ENCODE results near the gene JPT1.
A peak's percentile ranks its signal among the peaks of the same experiment; 100 is the strongest.

JPT1 gene

GRCh38 chr17:75099881-75100595 lies 54.3 kb downstream of the JPT1 start:
- no peak for DNase-seq

GRCh38 chr17:75098861-75099260 lies 55.5 kb downstream of the JPT1 start:
- no peak for DNase-seq

- DNase-seq = no peak
These were observed 56.4 kb downstream of the JPT1 start for GRCh38 chr17:75097865-75098264.

GRCh38 chr17:75096082-75096625 lies 58.2 kb downstream of the JPT1 start:
- DNase-seq = no peak

GRCh38 chr17:75094871-75095399 lies 59.4 kb downstream of the JPT1 start:
- no peak for DNase-seq

GRCh38 chr17:75093548-75094158 lies 60.7 kb downstream of the JPT1 start:
- no peak for DNase-seq

GRCh38 chr17:75091855-75092327 lies 62.4 kb downstream of the JPT1 start:
- no peak for DNase-seq

GRCh38 chr17:75090871-75091854 lies 63.1 kb downstream of the JPT1 start:
- DNase-seq = no peak

GRCh38 chr17:75088465-75089417 lies 65.6 kb downstream of the JPT1 start:
- no peak for DNase-seq

GRCh38 chr17:75087558-75088453 lies 66.5 kb downstream of the JPT1 start, which contains the start of gene SLC16A5:
SLC16A5 (plus strand) TSS chr17:75087954; CDS start chr17:75093637, 5,683 bp downstream.
- DNase-seq = peak; percentile 12

- no peak for DNase-seq
These were observed 67.1 kb downstream of the JPT1 start for GRCh38 chr17:75087182-75087557.

- no peak for DNase-seq
These were observed 67.7 kb downstream of the JPT1 start for GRCh38 chr17:75086496-75087181.

Data from COR-L47 (cell line).